Smooth muscle cell (in vitro differentiated cells): ENCODE measurements around the gene MYRFL. TPM values are rescaled to one million over a fixed set of nuclear protein-coding genes. Genes with fewer than 3 reads are reported as not detected.

ENCODE experiments used
- DNase-seq: peaks from one replicate; lab custom pipeline; 2025; ENCODE audit not compliant: unreplicated experiment; lab: John Stamatoyannopoulos, UW
- H2AFZ ChIP-seq: fragments of 200-600 bp; sonication (generic); 2 replicates; pipeline ENCODE4 v1.6.0; 2016; ENCODE audit warnings: antibody characterized with exemption, low read depth, mild to moderate bottlenecking
- H3F3A ChIP-seq: fragments of 200-600 bp; sonication (generic); 2 replicates; pipeline ENCODE4 v1.6.0; 2017; ENCODE audit warnings: antibody characterized with exemption, low read depth
- H3K27ac ChIP-seq: fragments of 200-600 bp; sonication (generic); 2 replicates; pipeline ENCODE4 v1.5.1; 2016; ENCODE audit warnings: low read depth, mild to moderate bottlenecking
- H3K27me3 ChIP-seq: fragments of 200-600 bp; sonication (generic); 2 replicates; pipeline ENCODE4 v1.6.1; 2016; ENCODE audit warnings: low read depth, mild to moderate bottlenecking
- H3K36me3 ChIP-seq: fragments of 200-600 bp; sonication (generic); 2 replicates; pipeline ENCODE4 v1.5.1; 2016; ENCODE audit warnings: low read depth
- H3K4me1 ChIP-seq: fragments of 200-600 bp; sonication (generic); 2 replicates; pipeline ENCODE4 v1.5.1; 2016; ENCODE audit warnings: low read depth
- H3K4me2 ChIP-seq: fragments of 200-600 bp; sonication (generic); 2 replicates; pipeline ENCODE4 v1.6.0; 2016; ENCODE audit warnings: mild to moderate bottlenecking
- H3K4me3 ChIP-seq: fragments of 200-600 bp; sonication (generic); 2 replicates; pipeline ENCODE4 v1.5.1; 2016; ENCODE audit warnings: mild to moderate bottlenecking
- H3K79me2 ChIP-seq: fragments of 200-600 bp; sonication (generic); 2 replicates; pipeline ENCODE4 v1.6.0; 2016; ENCODE audit warnings: low read depth, mild to moderate bottlenecking
- H3K9ac ChIP-seq: fragments of 200-600 bp; sonication (generic); 2 replicates; pipeline ENCODE4 v1.6.0; 2016; ENCODE audit warnings: low read depth
- H3K9me3 ChIP-seq: fragments of 200-600 bp; sonication (generic); replicated peaks from 2 replicates; pipeline ENCODE4 v1.5.1; 2016; ENCODE audit warnings: low read depth
- H4K20me1 ChIP-seq: fragments of 200-600 bp; sonication (generic); 2 replicates; pipeline ENCODE4 v1.6.0; 2016; ENCODE audit warnings: low read depth
- CTCF ChIP-seq: fragments of 200-600 bp; sonication (generic); IDR thresholded peaks from 2 replicates; pipeline ENCODE4 v1.5.1; 2017; ENCODE audit warnings: borderline replicate concordance, mild to moderate bottlenecking, antibody characterized with exemption; ENCODE audit not compliant: insufficient read depth, poor library complexity, severe bottlenecking
- WGBS: methylation state at CpG from one replicate; pipeline ENCODE4 v1.1.7; 2016; ENCODE audit warnings: low lambda C conversion rate; 5-methylcytosine and 5-hydroxymethylcytosine counted together
- polyA plus RNA-seq: library from polyadenylated mRNA; unstranded; fragments of >200 nt; fragmentation: Nextera tagmentation; extraction: Ambion mirVana; gene quantifications from 2 replicates; pipeline ENCODE4 v1.2.1, GENCODE V29; 2016
- total RNA-seq: library from RNA; depleted of rRNA; stranded (reverse); fragments of >200 nt; gene quantifications from 2 replicates; pipeline ENCODE4 v1.2.3, GENCODE V29; 2014

The MYRFL gene
- total and polyA plus RNA-seq, 2 experiments from 2014 or later: not detected

- H3K27ac ChIP-seq: peak overlapping the region; percentile 67
- H3K4me3 ChIP-seq: no peak overlapping the region
- H3K79me2 ChIP-seq: no peaks in the 10 kb centered on the region
- TF ChIP-seq CTCF: no peak
- no peaks in the 10 kb centered on the region for H3F3A ChIP-seq
- 76% methylated on average over 7 of the region's 7 CpGs for WGBS
- DNase-seq: no peak
- no peak overlapping the region for H2AFZ ChIP-seq
- H3K36me3 ChIP-seq: no peaks in the 10 kb centered on the region
- peaks cover 3% of the 10 kb centered on the region for H3K4me1 ChIP-seq
- no peaks in the 10 kb centered on the region for H3K27me3 ChIP-seq
- H4K20me1 ChIP-seq: no peaks in the 10 kb centered on the region
- peak overlapping the region; percentile 14 for H3K9ac ChIP-seq
- no peaks in the 10 kb centered on the region for H3K9me3 ChIP-seq
- no peak overlapping the region for H3K4me2 ChIP-seq
Observed at GRCh38 chr12:69972136-69972535, 147.1 kb downstream of the MYRFL start.

- peaks cover 3% of the 10 kb centered on the region for H3K4me1 ChIP-seq
- no peak overlapping the region for H3K4me2 ChIP-seq
- H3K9ac ChIP-seq: no peak overlapping the region
- H3K27me3 ChIP-seq: no peaks in the 10 kb centered on the region
- no peaks in the 10 kb centered on the region for H4K20me1 ChIP-seq
- no peak overlapping the region for H3K4me3 ChIP-seq
- H3F3A ChIP-seq: no peaks in the 10 kb centered on the region
- no peak for TF ChIP-seq CTCF
- peak overlapping the region; percentile 48 for H2AFZ ChIP-seq
- WGBS: 53% methylated on average over 6 of the region's 6 CpGs
- H3K79me2 ChIP-seq: no peaks in the 10 kb centered on the region
- H3K27ac ChIP-seq: no peak overlapping the region
- H3K36me3 ChIP-seq: no peaks in the 10 kb centered on the region
- no peak for DNase-seq
- H3K9me3 ChIP-seq: no peaks in the 10 kb centered on the region
Observed at GRCh38 chr12:69978020-69978419, 153.0 kb downstream of the MYRFL start.

- WGBS: 70% methylated on average over 5 of the region's 5 CpGs
Observed at GRCh38 chr12:69981881-69982475, 157.0 kb downstream of the MYRFL start.

More at GRCh38 chr12:69981881-69982475, 157.0 kb downstream of the MYRFL start:
- no peak overlapping the region for H3K4me2 ChIP-seq
- DNase-seq: no peak
- no peak overlapping the region for H3K4me3 ChIP-seq
- no peak overlapping the region for H3K27ac ChIP-seq
- H3K4me1 ChIP-seq: no peaks in the 10 kb centered on the region
- no peaks in the 10 kb centered on the region for H3K36me3 ChIP-seq
- no peak overlapping the region for H3K9ac ChIP-seq
- H2AFZ ChIP-seq: no peak overlapping the region
- no peaks in the 10 kb centered on the region for H3K27me3 ChIP-seq
- no peaks in the 10 kb centered on the region for H4K20me1 ChIP-seq
- TF ChIP-seq CTCF: no peak
- no peaks in the 10 kb centered on the region for H3K79me2 ChIP-seq
- H3K9me3 ChIP-seq: no peaks in the 10 kb centered on the region
- peaks cover 1% of the 10 kb centered on the region for H3F3A ChIP-seq
